ENCODE data around the gene DNM2.

DNM2 gene

DNA sequence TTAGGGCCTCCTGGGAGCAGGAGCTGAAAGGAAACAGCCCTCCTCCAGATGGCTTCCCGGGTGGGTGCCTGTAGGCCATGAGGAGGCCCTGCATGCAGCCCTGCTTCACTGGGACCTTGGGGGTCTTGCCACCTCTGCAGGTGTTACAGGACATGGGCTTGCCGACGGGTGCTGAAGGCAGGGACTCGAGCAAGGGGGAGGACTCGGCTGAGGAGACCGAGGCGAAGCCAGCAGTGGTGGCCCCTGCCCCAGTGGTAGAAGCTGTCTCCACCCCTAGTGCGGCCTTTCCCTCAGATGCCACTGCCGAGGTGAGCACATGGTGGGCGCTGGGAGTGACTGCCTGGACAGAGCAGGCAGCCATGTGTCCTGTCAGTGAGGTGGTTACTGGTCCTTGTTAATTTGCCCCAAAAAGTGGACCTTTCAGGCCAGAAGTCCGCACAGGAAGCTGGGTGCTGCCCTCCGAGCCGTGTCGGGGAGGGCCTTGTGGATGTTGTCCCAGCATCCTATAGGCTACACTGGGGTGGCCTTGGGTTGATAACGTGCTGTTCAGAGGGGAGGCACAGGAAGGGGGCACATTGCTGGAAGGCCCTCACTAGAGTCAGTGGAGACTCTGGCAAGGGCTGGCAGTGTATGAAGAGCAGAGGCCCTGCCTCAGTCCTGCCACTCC lies 35.3 kb upstream of the DNM2 start:
- Histone ChIP-seq H2BK5ac (ENCODE audit: low read length) (no peak overlapping the region), H3K4me1 (ENCODE audit: control insufficient read depth in 2 of 2, insufficient read depth in 1 of 2, low read depth in 1 of 2, low read length in 2 of 2) (no peaks in the 10 kb centered on the region), H3K27me3 (ENCODE audit: control insufficient read depth in 3 of 3, insufficient read depth in 3 of 3, low read depth in 1 of 3, low read length in 3 of 3) (no peaks in the 10 kb centered on the region), H3K9ac (ENCODE audit: low read depth, low read length, poor library complexity) (peak overlapping the region; percentile 34), H3K36me3 (replicated peaks in 1 of 2; ENCODE audit: control insufficient read depth in 2 of 2, insufficient read depth in 2 of 2, low read length in 2 of 2) (peaks cover 87 to 100% of the 10 kb centered on the region in 2 donors), H2BK12ac (ENCODE audit: low read length) (no peak overlapping the region), H2AK5ac (ENCODE audit: low read depth, low read length) (no peak overlapping the region), H3K4me2 (ENCODE audit: insufficient read depth, low read length, poor library complexity, severe bottlenecking) (no peak overlapping the region), H3K9me3 (replicated peaks in 1 of 2; ENCODE audit: control insufficient read depth in 2 of 2, insufficient read depth in 1 of 2, low read depth in 1 of 2, low read length in 2 of 2) (peaks cover 0 to 2% of the 10 kb centered on the region in 2 donors), H3K14ac (ENCODE audit: low read length) (no peak overlapping the region), H3K79me1 (ENCODE audit: low read depth, low read length) (peaks cover 49% of the 10 kb centered on the region), H2AFZ (ENCODE audit: low read length) (no peak overlapping the region), H3K4ac (ENCODE audit: low read length) (no peak overlapping the region), H3K27ac (replicated peaks; ENCODE audit: low read length) (no peak overlapping the region), H2BK120ac (ENCODE audit: low read depth, low read length) (no peak overlapping the region), H3K4me3 (ENCODE audit: low read length in 2 of 2) (no peak overlapping the region), H4K91ac (ENCODE audit: low read depth, low read length, poor library complexity) (no peak overlapping the region), H3K23ac (ENCODE audit: low read depth, low read length, poor library complexity) (peak overlapping the region; percentile 77), H3K18ac (ENCODE audit: low read length) (no peak overlapping the region), H4K8ac (ENCODE audit: low read depth, low read length) (no peak overlapping the region), H2BK15ac (ENCODE audit: low read length) (no peak overlapping the region)
- no CpG with 5 or more reads among the region's 15 CpGs for WGBS, 2 donors (ENCODE audit: extremely low coverage in 2 of 2, insufficient read length in 2 of 2, insufficient replicate concordance in 1 of 2)
- DNase-seq (ENCODE audit: low spot score) = no peak

DNA sequence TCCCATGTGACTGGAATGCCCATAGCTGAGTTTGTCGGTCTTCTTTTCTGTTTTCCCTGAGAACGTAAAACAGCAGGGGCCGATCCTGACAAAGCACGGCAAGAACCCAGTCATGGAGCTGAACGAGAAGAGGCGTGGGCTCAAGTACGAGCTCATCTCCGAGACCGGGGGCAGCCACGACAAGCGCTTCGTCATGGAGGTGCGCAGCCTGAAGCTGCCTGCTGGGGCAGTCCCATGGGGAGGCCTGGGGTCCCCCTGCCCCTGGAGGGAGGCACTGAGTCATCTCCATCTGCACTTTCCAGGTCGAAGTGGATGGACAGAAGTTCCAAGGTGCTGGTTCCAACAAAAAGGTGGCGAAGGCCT lies 34.8 kb upstream of the DNM2 start:
- H3K4me2 ChIP-seq (ENCODE audit: insufficient read depth, low read length, poor library complexity, severe bottlenecking) = no peak overlapping the region
- H3K36me3 ChIP-seq (replicated peaks in 1 of 2; ENCODE audit: control insufficient read depth in 2 of 2, insufficient read depth in 2 of 2, low read length in 2 of 2) = peaks cover 87 to 100% of the 10 kb centered on the region in 2 donors
- no peak overlapping the region for H2BK5ac ChIP-seq (ENCODE audit: low read length)
- peaks cover 0 to 2% of the 10 kb centered on the region in 2 donors for H3K9me3 ChIP-seq (replicated peaks in 1 of 2; ENCODE audit: control insufficient read depth in 2 of 2, insufficient read depth in 1 of 2, low read depth in 1 of 2, low read length in 2 of 2)
- H2BK15ac ChIP-seq (ENCODE audit: low read length) = no peak overlapping the region
- peak overlapping the region; percentile 77 for H3K23ac ChIP-seq (ENCODE audit: low read depth, low read length, poor library complexity)
- no peak overlapping the region for H2AK5ac ChIP-seq (ENCODE audit: low read depth, low read length)
- no peaks in the 10 kb centered on the region for H3K4me1 ChIP-seq (ENCODE audit: control insufficient read depth in 2 of 2, insufficient read depth in 1 of 2, low read depth in 1 of 2, low read length in 2 of 2)
- no peak overlapping the region for H3K14ac ChIP-seq (ENCODE audit: low read length)
- H3K27ac ChIP-seq (replicated peaks; ENCODE audit: low read length) = no peak overlapping the region
- peak overlapping the region; percentile 26 for H4K8ac ChIP-seq (ENCODE audit: low read depth, low read length)
- peaks cover 54% of the 10 kb centered on the region for H3K79me1 ChIP-seq (ENCODE audit: low read depth, low read length)
- H3K27me3 ChIP-seq (ENCODE audit: control insufficient read depth in 3 of 3, insufficient read depth in 3 of 3, low read depth in 1 of 3, low read length in 3 of 3) = no peaks in the 10 kb centered on the region
- no CpG with 5 or more reads among the region's 15 CpGs for WGBS, 2 donors (ENCODE audit: extremely low coverage in 2 of 2, insufficient read length in 2 of 2, insufficient replicate concordance in 1 of 2)
- H2BK12ac ChIP-seq (ENCODE audit: low read length) = no peak overlapping the region
- DNase-seq (ENCODE audit: low spot score) = no peak
- no peak overlapping the region for H3K18ac ChIP-seq (ENCODE audit: low read length)
- no peak overlapping the region for H2BK120ac ChIP-seq (ENCODE audit: low read depth, low read length)
- H3K4me3 ChIP-seq (ENCODE audit: low read length in 2 of 2) = no peak overlapping the region
- H3K4ac ChIP-seq (ENCODE audit: low read length) = no peak overlapping the region
- H3K9ac ChIP-seq (ENCODE audit: low read depth, low read length, poor library complexity) = no peak overlapping the region
- H2AFZ ChIP-seq (ENCODE audit: low read length) = no peak overlapping the region
- no peak overlapping the region for H4K91ac ChIP-seq (ENCODE audit: low read depth, low read length, poor library complexity)

DNA sequence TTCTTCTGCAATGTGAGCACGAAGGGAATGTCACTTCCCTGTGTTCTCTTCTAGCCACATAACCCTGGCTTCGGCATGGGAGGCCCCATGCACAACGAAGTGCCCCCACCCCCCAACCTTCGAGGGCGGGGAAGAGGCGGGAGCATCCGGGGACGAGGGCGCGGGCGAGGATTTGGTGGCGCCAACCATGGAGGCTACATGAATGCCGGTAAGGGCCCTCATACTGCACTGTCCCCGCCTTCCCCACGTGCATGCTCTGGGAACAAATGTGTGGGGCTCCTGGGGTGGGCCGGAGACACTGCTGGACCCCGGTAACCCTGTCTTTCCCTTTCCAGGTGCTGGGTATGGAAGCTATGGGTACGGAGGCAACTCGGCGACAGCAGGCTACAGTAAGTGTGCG lies 34.3 kb upstream of the DNM2 start:
- peaks cover 56% of the 10 kb centered on the region for H3K79me1 ChIP-seq (ENCODE audit: low read depth, low read length)
- H2BK120ac ChIP-seq (ENCODE audit: low read depth, low read length) = no peak overlapping the region
- no peak for DNase-seq (ENCODE audit: low spot score)
- H3K4me1 ChIP-seq (ENCODE audit: control insufficient read depth in 2 of 2, insufficient read depth in 1 of 2, low read depth in 1 of 2, low read length in 2 of 2) = no peaks in the 10 kb centered on the region
- peaks cover 87 to 100% of the 10 kb centered on the region in 2 donors for H3K36me3 ChIP-seq (replicated peaks in 1 of 2; ENCODE audit: control insufficient read depth in 2 of 2, insufficient read depth in 2 of 2, low read length in 2 of 2)
- H4K8ac ChIP-seq (ENCODE audit: low read depth, low read length) = peak overlapping the region; percentile 26
- no CpG with 5 or more reads among the region's 21 CpGs for WGBS, 2 donors (ENCODE audit: extremely low coverage in 2 of 2, insufficient read length in 2 of 2, insufficient replicate concordance in 1 of 2)
- no peak overlapping the region for H3K4ac ChIP-seq (ENCODE audit: low read length)
- H3K27me3 ChIP-seq (ENCODE audit: control insufficient read depth in 3 of 3, insufficient read depth in 3 of 3, low read depth in 1 of 3, low read length in 3 of 3) = no peaks in the 10 kb centered on the region
- peaks cover 0 to 2% of the 10 kb centered on the region in 2 donors for H3K9me3 ChIP-seq (replicated peaks in 1 of 2; ENCODE audit: control insufficient read depth in 2 of 2, insufficient read depth in 1 of 2, low read depth in 1 of 2, low read length in 2 of 2)
- peak overlapping the region; percentile 83 for H2BK5ac ChIP-seq (ENCODE audit: low read length)
- no peak overlapping the region for H3K4me2 ChIP-seq (ENCODE audit: insufficient read depth, low read length, poor library complexity, severe bottlenecking)
- no peak overlapping the region for H4K91ac ChIP-seq (ENCODE audit: low read depth, low read length, poor library complexity)
- peak overlapping the region; percentile 47 for H3K14ac ChIP-seq (ENCODE audit: low read length)
- peak overlapping the region; percentile 46 for H3K23ac ChIP-seq (ENCODE audit: low read depth, low read length, poor library complexity)
- no peak overlapping the region for H3K18ac ChIP-seq (ENCODE audit: low read length)
- H3K27ac ChIP-seq (replicated peaks; ENCODE audit: low read length) = no peak overlapping the region
- H3K9ac ChIP-seq (ENCODE audit: low read depth, low read length, poor library complexity) = no peak overlapping the region
- no peak overlapping the region for H2AFZ ChIP-seq (ENCODE audit: low read length)
- peak overlapping the region in 1 of 2 donors; percentile 10 for H3K4me3 ChIP-seq (ENCODE audit: low read length in 2 of 2)
- H2BK12ac ChIP-seq (ENCODE audit: low read length) = no peak overlapping the region
- peak overlapping the region; percentile 17 for H2AK5ac ChIP-seq (ENCODE audit: low read depth, low read length)
- no peak overlapping the region for H2BK15ac ChIP-seq (ENCODE audit: low read length)

DNA sequence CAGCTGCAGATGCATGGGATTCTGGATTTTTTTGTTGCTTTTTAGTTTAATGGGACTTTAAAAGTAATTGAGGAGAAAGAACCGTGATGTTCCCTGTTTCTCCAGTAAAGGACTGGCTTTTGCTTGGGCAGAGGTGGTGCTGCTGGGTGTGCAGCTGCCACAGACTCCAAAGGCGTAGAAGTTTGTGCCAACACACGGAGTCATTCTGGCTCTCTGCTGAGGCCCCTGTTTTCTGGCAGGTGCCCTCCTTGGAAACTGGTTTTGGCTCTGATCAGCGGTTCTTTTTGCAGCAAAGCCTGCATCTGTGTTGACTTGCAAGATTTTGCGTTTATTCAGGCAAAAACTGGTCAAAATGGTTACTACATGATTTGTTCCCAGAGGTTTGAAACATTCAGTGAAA lies 32.7 kb upstream of the DNM2 start:
- no CpG with 5 or more reads among the region's 5 CpGs for WGBS, 2 donors (ENCODE audit: extremely low coverage in 2 of 2, insufficient read length in 2 of 2, insufficient replicate concordance in 1 of 2)
- Histone ChIP-seq H2BK15ac (ENCODE audit: low read length) (no peak overlapping the region), H3K36me3 (replicated peaks in 1 of 2; ENCODE audit: control insufficient read depth in 2 of 2, insufficient read depth in 2 of 2, low read length in 2 of 2) (peaks cover 86 to 100% of the 10 kb centered on the region in 2 donors)

More for the DNA sequence above, 32.7 kb upstream of the DNM2 start:
- Histone ChIP-seq H4K8ac (ENCODE audit: low read depth, low read length) (no peak overlapping the region), H3K4ac (ENCODE audit: low read length) (no peak overlapping the region), H2BK12ac (ENCODE audit: low read length) (no peak overlapping the region), H3K27ac (replicated peaks; ENCODE audit: low read length) (no peak overlapping the region), H3K79me1 (ENCODE audit: low read depth, low read length) (peaks cover 52% of the 10 kb centered on the region), H4K91ac (ENCODE audit: low read depth, low read length, poor library complexity) (no peak overlapping the region), H3K18ac (ENCODE audit: low read length) (no peak overlapping the region), H3K23ac (ENCODE audit: low read depth, low read length, poor library complexity) (no peak overlapping the region), H3K4me3 (ENCODE audit: low read length in 2 of 2) (no peak overlapping the region), H3K4me1 (ENCODE audit: control insufficient read depth in 2 of 2, insufficient read depth in 1 of 2, low read depth in 1 of 2, low read length in 2 of 2) (no peaks in the 10 kb centered on the region), H3K14ac (ENCODE audit: low read length) (no peak overlapping the region), H2BK120ac (ENCODE audit: low read depth, low read length) (no peak overlapping the region), H2AK5ac (ENCODE audit: low read depth, low read length) (no peak overlapping the region), H2BK5ac (ENCODE audit: low read length) (no peak overlapping the region), H2AFZ (ENCODE audit: low read length) (no peak overlapping the region), H3K4me2 (ENCODE audit: insufficient read depth, low read length, poor library complexity, severe bottlenecking) (no peak overlapping the region), H3K9ac (ENCODE audit: low read depth, low read length, poor library complexity) (no peak overlapping the region), H3K27me3 (ENCODE audit: control insufficient read depth in 3 of 3, insufficient read depth in 3 of 3, low read depth in 1 of 3, low read length in 3 of 3) (no peaks in the 10 kb centered on the region), H3K9me3 (replicated peaks in 1 of 2; ENCODE audit: control insufficient read depth in 2 of 2, insufficient read depth in 1 of 2, low read depth in 1 of 2, low read length in 2 of 2) (peaks cover 0 to 2% of the 10 kb centered on the region in 2 donors)
- DNase-seq (ENCODE audit: low spot score) = no peak

All from neuronal stem cell (in vitro differentiated cells).